HEK293 (cell line): ENCODE data around the gene RANBP3L.
A peak's percentile ranks its signal among the peaks of the same experiment; 100 is the strongest.

ENCODE experiments used
- BCL11B ChIP-seq: fragments of 450-650 bp; formaldehyde crosslinking; IDR thresholded peaks from 2 replicates; pipeline ENCODE4 v1.5.1; 2016; ENCODE audit warnings: low read depth, missing biosample characterization, missing genetic modification characterization
- GLIS1 ChIP-seq: fragments of 450-650 bp; formaldehyde crosslinking; IDR thresholded peaks from 2 replicates; pipeline ENCODE4 v1.5.1; 2016; ENCODE audit warnings: missing biosample characterization, missing genetic modification characterization
- KLF16 ChIP-seq: fragments of 450-650 bp; formaldehyde crosslinking; IDR thresholded peaks from 2 replicates; pipeline ENCODE4 v1.5.1; 2017; ENCODE audit warnings: missing biosample characterization, missing genetic modification characterization
- OSR2 ChIP-seq: fragments of 450-650 bp; formaldehyde crosslinking; IDR thresholded peaks from 2 replicates; pipeline ENCODE4 v1.5.1; 2016; ENCODE audit warnings: missing biosample characterization, missing genetic modification characterization
- SCRT2 ChIP-seq: fragments of 450-650 bp; formaldehyde crosslinking; IDR thresholded peaks from 2 replicates; pipeline ENCODE4 v1.5.1; 2016; ENCODE audit warnings: missing biosample characterization, missing genetic modification characterization
- SP7 ChIP-seq: fragments of 450-650 bp; formaldehyde crosslinking; IDR thresholded peaks from 2 replicates; pipeline ENCODE4 v1.5.1; 2016; ENCODE audit warnings: missing biosample characterization, missing genetic modification characterization
- ZBTB8A ChIP-seq: fragments of 450-650 bp; formaldehyde crosslinking; IDR thresholded peaks from 2 replicates; pipeline ENCODE4 v1.5.1; 2016; ENCODE audit warnings: missing biosample characterization, missing genetic modification characterization
- ZNF157 ChIP-seq: fragments of 450-650 bp; formaldehyde crosslinking; IDR thresholded peaks from 2 replicates; pipeline ENCODE4 v1.5.1; 2016; ENCODE audit warnings: missing biosample characterization, missing genetic modification characterization
- ZNF174 ChIP-seq: fragments of 450-650 bp; formaldehyde crosslinking; IDR thresholded peaks from 2 replicates; pipeline ENCODE4 v1.5.0; 2017; ENCODE audit warnings: missing biosample characterization, mild to moderate bottlenecking, missing genetic modification characterization
- ZNF19 ChIP-seq: fragments of 450-650 bp; formaldehyde crosslinking; IDR thresholded peaks from 2 replicates; pipeline ENCODE4; 2016; ENCODE audit warnings: missing biosample characterization, missing genetic modification characterization, low read depth
- ZNF311 ChIP-seq: fragments of 450-650 bp; formaldehyde crosslinking; IDR thresholded peaks from 2 replicates; pipeline ENCODE4 v1.5.1; 2017; ENCODE audit warnings: missing biosample characterization, missing genetic modification characterization, borderline replicate concordance
- ZNF48 ChIP-seq: fragments of 450-650 bp; formaldehyde crosslinking; IDR thresholded peaks from 2 replicates; pipeline ENCODE4 v1.5.1; 2016; ENCODE audit warnings: missing biosample characterization, missing genetic modification characterization
- ZNF529 ChIP-seq: fragments of 450-650 bp; formaldehyde crosslinking; IDR thresholded peaks from 2 replicates; pipeline ENCODE4 v1.5.1; 2017; ENCODE audit warnings: missing genetic modification characterization, missing biosample characterization; ENCODE audit not compliant: insufficient replicate concordance
- ZNF548 ChIP-seq: fragments of 450-650 bp; formaldehyde crosslinking; IDR thresholded peaks from 2 replicates; pipeline ENCODE4 v1.5.1; 2016; ENCODE audit warnings: missing biosample characterization, missing genetic modification characterization
- ZNF558 ChIP-seq: fragments of 450-650 bp; formaldehyde crosslinking; IDR thresholded peaks from 2 replicates; pipeline ENCODE4 v1.5.1; 2016; ENCODE audit warnings: missing biosample characterization, missing genetic modification characterization
- ZNF626 ChIP-seq: fragments of 450-650 bp; sonication (Bioruptor Pico); formaldehyde crosslinking; IDR thresholded peaks from 2 replicates; pipeline ENCODE4 v1.5.1; 2018; ENCODE audit warnings: missing biosample characterization, missing genetic modification characterization, inconsistent platforms
- ZNF830 ChIP-seq: fragments of 450-650 bp; IDR thresholded peaks from 2 replicates; pipeline ENCODE4 v1.5.0; 2018; ENCODE audit warnings: missing biosample characterization, missing genetic modification characterization, low read depth, mild to moderate bottlenecking, moderate library complexity
- ZSCAN23 ChIP-seq: fragments of 450-650 bp; formaldehyde crosslinking; IDR thresholded peaks from 2 replicates; pipeline ENCODE4 v1.5.1; 2016; ENCODE audit warnings: missing biosample characterization, missing genetic modification characterization
- ZSCAN30 ChIP-seq: fragments of 450-650 bp; IDR thresholded peaks from 2 replicates; pipeline ENCODE4 v1.5.1; 2018; ENCODE audit warnings: missing biosample characterization, mild to moderate bottlenecking, missing genetic modification characterization, moderate library complexity
- TF ChIP-seq, protein P1 (sequence below): fragments of 450-650 bp; formaldehyde crosslinking; conservative IDR thresholded peaks from 2 replicates; pipeline ENCODE4 v1.5.1; 2016; ENCODE audit warnings: low read depth, missing biosample characterization, missing genetic modification characterization
- TF ChIP-seq, protein P2 (sequence below): fragments of 450-650 bp; formaldehyde crosslinking; IDR thresholded peaks from 2 replicates; pipeline ENCODE4 v1.5.1; 2017; ENCODE audit warnings: missing biosample characterization, missing genetic modification characterization
- TF ChIP-seq, protein P3 (sequence below): fragments of 450-650 bp; formaldehyde crosslinking; IDR thresholded peaks from 2 replicates; pipeline ENCODE4 v1.5.1; 2016; ENCODE audit warnings: missing biosample characterization, missing genetic modification characterization
- TF ChIP-seq, protein P4 (sequence below): fragments of 450-650 bp; formaldehyde crosslinking; IDR thresholded peaks from 2 replicates; pipeline ENCODE4 v1.5.1; 2016; ENCODE audit warnings: missing biosample characterization, missing genetic modification characterization, low read depth
- TF ChIP-seq, protein P5 (sequence below): fragments of 450-650 bp; formaldehyde crosslinking; IDR thresholded peaks from 2 replicates; pipeline ENCODE4 v1.5.1; 2016; ENCODE audit warnings: missing biosample characterization, missing genetic modification characterization, borderline replicate concordance
- TF ChIP-seq, protein P6 (sequence below): fragments of 450-650 bp; formaldehyde crosslinking; IDR thresholded peaks from 2 replicates; pipeline ENCODE4 v1.5.1; 2017; ENCODE audit warnings: missing biosample characterization, missing genetic modification characterization
- TF ChIP-seq, protein P7 (sequence below): fragments of 450-650 bp; formaldehyde crosslinking; IDR thresholded peaks from 2 replicates; pipeline ENCODE4 v1.5.1; 2016; ENCODE audit warnings: missing biosample characterization, missing genetic modification characterization

Gene RANBP3L

DNA sequence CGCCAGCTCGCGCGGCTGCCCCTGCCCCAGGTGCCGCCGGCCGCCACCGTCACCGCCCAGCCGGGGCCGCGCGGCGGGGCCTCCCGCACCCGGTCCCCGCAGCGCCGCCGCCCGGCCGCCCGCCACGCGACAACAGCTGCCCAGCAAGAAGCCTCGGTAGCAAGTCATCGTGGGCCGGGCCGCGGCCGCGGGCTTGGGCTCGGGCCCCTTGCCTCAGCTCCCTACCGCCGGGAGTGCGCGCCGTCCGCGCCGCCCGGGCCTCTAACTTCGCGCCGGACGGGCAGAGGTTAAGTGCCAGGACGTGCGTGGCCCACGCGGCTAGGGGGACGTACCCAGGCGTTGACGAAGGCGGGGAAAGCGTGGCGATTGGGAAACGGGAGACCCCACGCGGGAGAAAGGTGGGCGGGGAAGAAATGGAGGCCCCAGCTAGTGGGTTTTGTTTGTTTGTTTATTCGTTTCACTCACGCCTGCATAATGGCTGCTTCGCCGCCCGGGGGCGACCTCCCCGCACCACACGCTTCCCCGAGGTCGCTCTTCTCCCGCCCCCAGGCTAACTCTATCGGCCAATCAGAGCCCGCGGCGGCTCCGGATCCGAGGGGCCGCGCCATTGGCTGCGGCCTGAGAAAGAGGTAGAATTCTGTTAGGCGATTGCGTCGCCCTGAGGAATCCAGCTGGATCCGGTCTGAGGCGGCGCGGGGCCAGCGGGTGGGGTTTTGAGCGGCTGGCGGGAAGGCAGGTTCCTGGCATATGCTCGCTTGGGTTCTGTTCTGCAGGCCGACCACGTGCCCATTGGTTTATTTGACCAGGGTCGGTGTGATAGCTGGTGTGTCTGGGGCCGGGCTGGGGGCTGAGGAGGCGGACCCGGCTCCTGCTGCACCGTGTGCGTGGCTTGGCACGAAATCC, 59.8 kb downstream of the RANBP3L start, which contains the start of gene NADK2 (continued):
- TF ChIP-seq, protein P1, sequence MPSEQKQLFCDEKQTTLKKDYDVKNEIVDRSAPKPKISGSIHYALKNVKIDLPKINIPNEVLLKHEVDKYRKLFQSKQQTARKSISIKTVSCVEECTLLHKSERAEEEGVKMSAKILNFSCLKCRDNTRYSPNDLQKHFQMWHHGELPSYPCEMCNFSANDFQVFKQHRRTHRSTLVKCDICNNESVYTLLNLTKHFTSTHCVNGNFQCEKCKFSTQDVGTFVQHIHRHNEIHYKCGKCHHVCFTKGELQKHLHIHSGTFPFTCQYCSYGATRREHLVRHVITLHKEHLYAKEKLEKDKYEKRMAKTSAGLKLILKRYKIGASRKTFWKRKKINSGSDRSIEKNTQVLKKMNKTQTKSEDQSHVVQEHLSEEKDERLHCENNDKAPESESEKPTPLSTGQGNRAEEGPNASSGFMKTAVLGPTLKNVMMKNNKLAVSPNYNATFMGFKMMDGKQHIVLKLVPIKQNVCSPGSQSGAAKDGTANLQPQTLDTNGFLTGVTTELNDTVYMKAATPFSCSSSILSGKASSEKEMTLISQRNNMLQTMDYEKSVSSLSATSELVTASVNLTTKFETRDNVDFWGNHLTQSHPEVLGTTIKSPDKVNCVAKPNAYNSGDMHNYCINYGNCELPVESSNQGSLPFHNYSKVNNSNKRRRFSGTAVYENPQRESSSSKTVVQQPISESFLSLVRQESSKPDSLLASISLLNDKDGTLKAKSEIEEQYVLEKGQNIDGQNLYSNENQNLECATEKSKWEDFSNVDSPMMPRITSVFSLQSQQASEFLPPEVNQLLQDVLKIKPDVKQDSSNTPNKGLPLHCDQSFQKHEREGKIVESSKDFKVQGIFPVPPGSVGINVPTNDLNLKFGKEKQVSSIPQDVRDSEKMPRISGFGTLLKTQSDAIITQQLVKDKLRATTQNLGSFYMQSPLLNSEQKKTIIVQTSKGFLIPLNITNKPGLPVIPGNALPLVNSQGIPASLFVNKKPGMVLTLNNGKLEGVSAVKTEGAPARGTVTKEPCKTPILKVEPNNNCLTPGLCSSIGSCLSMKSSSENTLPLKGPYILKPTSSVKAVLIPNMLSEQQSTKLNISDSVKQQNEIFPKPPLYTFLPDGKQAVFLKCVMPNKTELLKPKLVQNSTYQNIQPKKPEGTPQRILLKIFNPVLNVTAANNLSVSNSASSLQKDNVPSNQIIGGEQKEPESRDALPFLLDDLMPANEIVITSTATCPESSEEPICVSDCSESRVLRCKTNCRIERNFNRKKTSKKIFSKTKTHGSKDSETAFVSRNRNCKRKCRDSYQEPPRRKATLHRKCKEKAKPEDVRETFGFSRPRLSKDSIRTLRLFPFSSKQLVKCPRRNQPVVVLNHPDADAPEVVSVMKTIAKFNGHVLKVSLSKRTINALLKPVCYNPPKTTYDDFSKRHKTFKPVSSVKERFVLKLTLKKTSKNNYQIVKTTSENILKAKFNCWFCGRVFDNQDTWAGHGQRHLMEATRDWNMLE (tag by site-specific recombination) = peak; percentile 63; the same call in 1 of the 2 replicates
- TF ChIP-seq BCL11B (tag by site-specific recombination) = peak; percentile 96
- TF ChIP-seq, protein P2, sequence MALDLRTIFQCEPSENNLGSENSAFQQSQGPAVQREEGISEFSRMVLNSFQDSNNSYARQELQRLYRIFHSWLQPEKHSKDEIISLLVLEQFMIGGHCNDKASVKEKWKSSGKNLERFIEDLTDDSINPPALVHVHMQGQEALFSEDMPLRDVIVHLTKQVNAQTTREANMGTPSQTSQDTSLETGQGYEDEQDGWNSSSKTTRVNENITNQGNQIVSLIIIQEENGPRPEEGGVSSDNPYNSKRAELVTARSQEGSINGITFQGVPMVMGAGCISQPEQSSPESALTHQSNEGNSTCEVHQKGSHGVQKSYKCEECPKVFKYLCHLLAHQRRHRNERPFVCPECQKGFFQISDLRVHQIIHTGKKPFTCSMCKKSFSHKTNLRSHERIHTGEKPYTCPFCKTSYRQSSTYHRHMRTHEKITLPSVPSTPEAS = peak; percentile 46
- TF ChIP-seq SP7 (tag by site-specific recombination) = peak; percentile 87
- TF ChIP-seq, protein P3, sequence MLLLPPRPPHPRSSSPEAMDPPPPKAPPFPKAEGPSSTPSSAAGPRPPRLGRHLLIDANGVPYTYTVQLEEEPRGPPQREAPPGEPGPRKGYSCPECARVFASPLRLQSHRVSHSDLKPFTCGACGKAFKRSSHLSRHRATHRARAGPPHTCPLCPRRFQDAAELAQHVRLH (tag by site-specific recombination) = peak; percentile 88
- TF ChIP-seq, protein P4, sequence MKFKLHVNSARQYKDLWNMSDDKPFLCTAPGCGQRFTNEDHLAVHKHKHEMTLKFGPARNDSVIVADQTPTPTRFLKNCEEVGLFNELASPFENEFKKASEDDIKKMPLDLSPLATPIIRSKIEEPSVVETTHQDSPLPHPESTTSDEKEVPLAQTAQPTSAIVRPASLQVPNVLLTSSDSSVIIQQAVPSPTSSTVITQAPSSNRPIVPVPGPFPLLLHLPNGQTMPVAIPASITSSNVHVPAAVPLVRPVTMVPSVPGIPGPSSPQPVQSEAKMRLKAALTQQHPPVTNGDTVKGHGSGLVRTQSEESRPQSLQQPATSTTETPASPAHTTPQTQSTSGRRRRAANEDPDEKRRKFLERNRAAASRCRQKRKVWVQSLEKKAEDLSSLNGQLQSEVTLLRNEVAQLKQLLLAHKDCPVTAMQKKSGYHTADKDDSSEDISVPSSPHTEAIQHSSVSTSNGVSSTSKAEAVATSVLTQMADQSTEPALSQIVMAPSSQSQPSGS (tag by site-specific recombination) = no peak
- TF ChIP-seq ZNF174 (tag by site-specific recombination) = no peak
- no peak for TF ChIP-seq SCRT2
- TF ChIP-seq OSR2 (tag by site-specific recombination) = no peak
- TF ChIP-seq ZNF48 (tag by site-specific recombination) = no peak
- peak; percentile 93 for TF ChIP-seq ZSCAN30 (tag by site-specific recombination)
- TF ChIP-seq, protein P5, sequence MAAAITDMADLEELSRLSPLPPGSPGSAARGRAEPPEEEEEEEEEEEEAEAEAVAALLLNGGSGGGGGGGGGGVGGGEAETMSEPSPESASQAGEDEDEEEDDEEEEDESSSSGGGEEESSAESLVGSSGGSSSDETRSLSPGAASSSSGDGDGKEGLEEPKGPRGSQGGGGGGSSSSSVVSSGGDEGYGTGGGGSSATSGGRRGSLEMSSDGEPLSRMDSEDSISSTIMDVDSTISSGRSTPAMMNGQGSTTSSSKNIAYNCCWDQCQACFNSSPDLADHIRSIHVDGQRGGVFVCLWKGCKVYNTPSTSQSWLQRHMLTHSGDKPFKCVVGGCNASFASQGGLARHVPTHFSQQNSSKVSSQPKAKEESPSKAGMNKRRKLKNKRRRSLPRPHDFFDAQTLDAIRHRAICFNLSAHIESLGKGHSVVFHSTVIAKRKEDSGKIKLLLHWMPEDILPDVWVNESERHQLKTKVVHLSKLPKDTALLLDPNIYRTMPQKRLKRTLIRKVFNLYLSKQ (tag by site-specific recombination) = no peak
- TF ChIP-seq ZBTB8A (tag by site-specific recombination) = peak; percentile 69
- peak; percentile 52; the same call in 1 of the 2 replicates for TF ChIP-seq ZNF548 (tag by site-specific recombination)
- TF ChIP-seq ZNF529 (tag by site-specific recombination) = no peak
- TF ChIP-seq ZNF157 (tag by site-specific recombination) = no peak
- 0 out of 2 replicates have a peak, but pooled peaks have one; percentile 37 for TF ChIP-seq ZNF558 (tag by site-specific recombination)
- TF ChIP-seq, protein P6, sequence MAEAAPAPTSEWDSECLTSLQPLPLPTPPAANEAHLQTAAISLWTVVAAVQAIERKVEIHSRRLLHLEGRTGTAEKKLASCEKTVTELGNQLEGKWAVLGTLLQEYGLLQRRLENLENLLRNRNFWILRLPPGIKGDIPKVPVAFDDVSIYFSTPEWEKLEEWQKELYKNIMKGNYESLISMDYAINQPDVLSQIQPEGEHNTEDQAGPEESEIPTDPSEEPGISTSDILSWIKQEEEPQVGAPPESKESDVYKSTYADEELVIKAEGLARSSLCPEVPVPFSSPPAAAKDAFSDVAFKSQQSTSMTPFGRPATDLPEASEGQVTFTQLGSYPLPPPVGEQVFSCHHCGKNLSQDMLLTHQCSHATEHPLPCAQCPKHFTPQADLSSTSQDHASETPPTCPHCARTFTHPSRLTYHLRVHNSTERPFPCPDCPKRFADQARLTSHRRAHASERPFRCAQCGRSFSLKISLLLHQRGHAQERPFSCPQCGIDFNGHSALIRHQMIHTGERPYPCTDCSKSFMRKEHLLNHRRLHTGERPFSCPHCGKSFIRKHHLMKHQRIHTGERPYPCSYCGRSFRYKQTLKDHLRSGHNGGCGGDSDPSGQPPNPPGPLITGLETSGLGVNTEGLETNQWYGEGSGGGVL (tag by site-specific recombination) = peak; percentile 71
- no peak for TF ChIP-seq ZNF830 (tag by site-specific recombination)
- no peak for TF ChIP-seq ZSCAN23
- no peak for TF ChIP-seq ZNF19
- TF ChIP-seq GLIS1 (tag by site-specific recombination) = peak; percentile 92
- peak; percentile 45 for TF ChIP-seq KLF16 (tag by site-specific recombination)
- TF ChIP-seq ZNF311 (tag by site-specific recombination) = no peak
- TF ChIP-seq, protein P7, sequence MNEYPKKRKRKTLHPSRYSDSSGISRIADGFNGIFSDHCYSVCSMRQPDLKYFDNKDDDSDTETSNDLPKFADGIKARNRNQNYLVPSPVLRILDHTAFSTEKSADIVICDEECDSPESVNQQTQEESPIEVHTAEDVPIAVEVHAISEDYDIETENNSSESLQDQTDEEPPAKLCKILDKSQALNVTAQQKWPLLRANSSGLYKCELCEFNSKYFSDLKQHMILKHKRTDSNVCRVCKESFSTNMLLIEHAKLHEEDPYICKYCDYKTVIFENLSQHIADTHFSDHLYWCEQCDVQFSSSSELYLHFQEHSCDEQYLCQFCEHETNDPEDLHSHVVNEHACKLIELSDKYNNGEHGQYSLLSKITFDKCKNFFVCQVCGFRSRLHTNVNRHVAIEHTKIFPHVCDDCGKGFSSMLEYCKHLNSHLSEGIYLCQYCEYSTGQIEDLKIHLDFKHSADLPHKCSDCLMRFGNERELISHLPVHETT = no peak; the same call in 1 of the 2 replicates
- no peak for TF ChIP-seq ZNF626 (tag by site-specific recombination)
